NCI-H510A (cell line): ENCODE measurements around the gene NFIA.
"Not testable (repeated sequence)": the region's sequence is repeated elsewhere in the genome, so short reads cannot be mapped to it uniquely, and the experiment has no call there.

Experiments used
- DNase-seq: peaks from one replicate; lab custom pipeline; 2025; lab: John Stamatoyannopoulos, UW

Gene NFIA

GRCh38 chr1:61058483-61059245 is 23.7 kb upstream of the NFIA start:
- DNase-seq, result no peak

DNA sequence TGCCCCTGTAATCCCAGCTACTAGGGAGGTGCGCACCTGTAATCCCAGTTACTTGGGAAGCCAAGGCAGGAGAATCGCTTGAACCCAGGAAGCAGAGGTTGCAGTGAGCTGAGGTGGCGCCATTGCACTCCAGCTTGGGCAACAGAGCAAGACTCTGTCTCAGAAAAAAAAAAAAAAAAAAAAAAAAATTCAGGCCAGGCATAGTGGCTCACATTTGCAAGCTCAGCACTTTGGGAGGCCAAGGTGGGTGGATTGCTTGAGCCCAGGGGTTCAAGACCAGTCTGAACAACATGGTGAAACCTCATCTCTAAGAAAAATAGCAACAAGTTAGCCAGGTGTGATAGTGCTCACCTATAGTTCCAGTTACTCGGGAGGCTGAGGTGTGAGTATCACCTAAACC is 20.8 kb upstream of the NFIA start:
- DNase-seq, result not testable (repeated sequence)

DNA sequence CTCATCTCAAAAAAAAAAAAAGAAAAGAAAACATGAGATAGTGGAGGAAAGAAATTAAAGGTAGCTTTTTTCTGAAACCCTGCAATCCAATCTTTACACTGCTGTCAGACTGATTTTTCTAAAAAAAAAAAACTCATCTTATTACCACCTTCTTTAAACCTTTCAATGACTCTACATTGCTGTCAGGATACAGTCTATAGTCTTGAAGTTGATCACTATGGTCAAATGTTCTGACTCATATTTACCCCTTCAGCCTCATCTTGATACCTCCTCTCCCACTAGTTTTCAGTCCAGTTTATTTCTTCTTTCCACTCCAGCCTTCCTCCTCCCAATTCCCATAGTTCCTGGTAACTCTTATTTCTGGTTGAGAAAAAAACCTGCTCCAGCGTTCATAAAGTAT is 17.7 kb upstream of the NFIA start:
- no peak for DNase-seq

DNA sequence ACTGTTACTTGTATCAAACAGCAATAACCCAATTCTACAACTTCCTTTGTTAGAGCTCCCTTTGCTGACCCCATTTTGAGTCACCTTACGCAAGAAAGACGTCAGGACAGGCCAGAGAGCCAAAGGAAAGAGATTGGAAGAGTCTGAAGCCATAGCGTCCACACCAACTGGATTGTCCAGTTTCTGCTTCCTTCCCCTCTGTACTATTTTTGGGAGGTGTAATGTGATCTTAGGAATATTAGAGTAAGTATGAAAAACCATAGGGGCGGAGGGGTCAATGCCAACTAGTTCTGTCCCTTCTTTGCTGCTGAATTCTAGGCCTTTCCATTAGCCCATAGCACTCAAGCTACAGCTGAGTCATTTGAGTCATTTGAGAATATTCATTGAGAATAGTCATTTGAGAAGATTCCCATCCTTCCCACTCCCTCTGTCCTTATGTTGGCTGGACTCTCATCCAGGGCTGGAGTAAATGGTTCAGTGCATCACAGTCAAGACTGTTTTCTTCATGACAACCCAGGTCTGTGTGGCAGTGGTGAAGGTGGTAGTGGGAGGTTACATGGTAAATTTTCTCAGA is 14.8 kb upstream of the NFIA start:
- no peak for DNase-seq

- no peak for DNase-seq
Measured at GRCh38 chr1:61070054-61070453, 12.3 kb upstream of the NFIA start.

- DNase-seq, result no peak
Measured at GRCh38 chr1:61071205-61072130, 10.9 kb upstream of the NFIA start.

GRCh38 chr1:61073871-61074270 is 8.5 kb upstream of the NFIA start:
- no peak for DNase-seq

DNA sequence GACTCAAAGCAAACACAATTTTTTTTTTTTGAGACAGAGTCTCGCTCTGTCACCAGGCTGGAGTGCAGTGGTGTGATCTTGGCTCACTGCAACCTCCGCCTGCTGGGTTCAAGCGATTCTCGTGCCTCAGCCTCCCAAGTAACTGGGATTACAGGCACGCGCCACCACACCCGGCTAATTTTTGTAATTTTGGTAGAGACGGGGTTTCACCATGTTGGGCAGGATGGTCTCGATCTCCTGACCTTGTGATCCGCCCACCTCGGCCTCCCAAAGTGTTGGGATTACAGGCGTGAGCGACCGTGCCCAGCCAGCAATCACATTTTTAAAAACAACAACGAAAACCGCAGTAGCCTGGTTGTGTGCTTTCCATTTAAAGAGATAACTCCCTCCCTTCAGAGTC is 6.5 kb upstream of the NFIA start:
- DNase-seq, result not testable (repeated sequence)

- DNase-seq, result peak; percentile 97
Measured at GRCh38 chr1:61076728-61077675, 5.4 kb upstream of the NFIA start.

- DNase-seq, result peak; percentile 99
Measured at GRCh38 chr1:61077676-61078541, 4.5 kb upstream of the NFIA start.

DNA sequence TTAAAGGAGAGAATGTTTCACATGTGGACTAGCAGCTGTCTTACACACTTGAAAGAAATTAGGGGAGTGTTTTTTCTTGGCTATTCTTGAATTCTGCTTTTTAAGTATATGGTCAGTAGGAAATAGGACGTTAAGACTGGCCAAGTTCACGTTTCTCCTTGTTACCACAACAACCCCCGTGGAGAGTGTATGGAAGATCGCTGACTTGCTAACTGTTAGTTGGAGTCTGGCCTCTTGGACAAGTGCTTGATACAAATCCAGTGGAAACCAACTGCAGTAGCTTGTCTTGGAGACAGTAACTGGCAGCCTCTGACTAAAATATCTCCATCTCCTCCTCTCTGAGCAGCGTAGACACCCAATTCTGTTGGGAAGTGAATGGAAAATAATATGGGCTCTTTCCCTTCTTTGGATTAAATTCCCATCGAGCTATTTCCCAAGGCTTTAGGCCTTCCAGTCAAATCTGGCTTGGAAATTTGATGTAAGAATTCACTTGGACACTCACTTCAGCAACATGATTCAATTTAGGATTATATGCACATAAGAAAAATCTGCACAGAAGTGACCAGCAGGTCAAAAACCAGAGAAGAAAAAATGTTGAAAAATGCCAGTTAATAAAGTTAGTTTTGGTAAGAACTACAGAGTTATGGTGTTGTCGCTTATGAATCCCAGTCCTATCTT is 3.6 kb upstream of the NFIA start:
- no peak for DNase-seq

- DNase-seq, result no peak
Measured at GRCh38 chr1:61079296-61079897, 3.0 kb upstream of the NFIA start.

- DNase-seq, result peak; percentile 73
Measured at GRCh38 chr1:61079898-61080336, 2.4 kb upstream of the NFIA start.

- no peak for DNase-seq
Measured at GRCh38 chr1:61080413-61081143, 1.8 kb upstream of the NFIA start.

- no peak for DNase-seq
Measured at GRCh38 chr1:61081144-61081685, 1.1 kb upstream of the NFIA start.

DNA sequence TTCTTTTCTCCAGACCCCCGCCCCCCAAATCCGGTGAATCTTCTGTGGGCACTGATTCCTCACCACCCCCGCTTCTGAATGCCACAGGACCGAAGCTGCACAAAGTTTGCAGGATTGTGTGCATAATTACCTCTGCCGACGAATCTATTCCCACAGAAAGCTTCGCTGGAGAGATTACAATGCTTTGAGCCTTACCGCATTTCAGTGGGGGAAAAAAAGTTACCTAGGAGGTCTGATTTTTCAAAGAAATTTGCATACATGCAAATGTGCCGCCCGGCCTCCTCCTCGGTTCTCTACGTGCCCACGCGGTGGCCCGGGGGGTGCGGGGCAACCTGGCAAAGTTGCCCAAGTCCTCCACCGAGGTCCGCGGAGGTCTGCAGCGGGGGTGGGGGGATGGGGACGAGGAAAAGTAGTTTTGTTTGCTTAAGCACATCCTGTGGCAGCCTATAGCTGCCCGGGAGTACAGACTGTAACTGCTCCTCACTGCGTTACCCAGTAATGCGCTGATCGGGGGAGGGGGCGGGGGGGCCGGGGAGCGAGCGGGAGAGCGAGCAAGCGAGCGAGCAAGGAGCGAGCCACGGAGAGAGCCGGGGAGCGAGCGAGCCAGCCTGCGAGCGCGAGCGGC is 563 bp upstream of the NFIA start:
- peak; percentile 64 for DNase-seq

GRCh38 chr1:61083013-61083806 is 849 bp downstream of the NFIA start:
- peak; percentile 7 for DNase-seq
